T1000 (cell line): ENCODE results near the gene DHRS12.

Experiments used
- DNase-seq: peaks from one replicate; lab custom pipeline; 2025; ENCODE audit warnings: mixed read lengths; lab: John Stamatoyannopoulos, UW

Gene DHRS12

DNA sequence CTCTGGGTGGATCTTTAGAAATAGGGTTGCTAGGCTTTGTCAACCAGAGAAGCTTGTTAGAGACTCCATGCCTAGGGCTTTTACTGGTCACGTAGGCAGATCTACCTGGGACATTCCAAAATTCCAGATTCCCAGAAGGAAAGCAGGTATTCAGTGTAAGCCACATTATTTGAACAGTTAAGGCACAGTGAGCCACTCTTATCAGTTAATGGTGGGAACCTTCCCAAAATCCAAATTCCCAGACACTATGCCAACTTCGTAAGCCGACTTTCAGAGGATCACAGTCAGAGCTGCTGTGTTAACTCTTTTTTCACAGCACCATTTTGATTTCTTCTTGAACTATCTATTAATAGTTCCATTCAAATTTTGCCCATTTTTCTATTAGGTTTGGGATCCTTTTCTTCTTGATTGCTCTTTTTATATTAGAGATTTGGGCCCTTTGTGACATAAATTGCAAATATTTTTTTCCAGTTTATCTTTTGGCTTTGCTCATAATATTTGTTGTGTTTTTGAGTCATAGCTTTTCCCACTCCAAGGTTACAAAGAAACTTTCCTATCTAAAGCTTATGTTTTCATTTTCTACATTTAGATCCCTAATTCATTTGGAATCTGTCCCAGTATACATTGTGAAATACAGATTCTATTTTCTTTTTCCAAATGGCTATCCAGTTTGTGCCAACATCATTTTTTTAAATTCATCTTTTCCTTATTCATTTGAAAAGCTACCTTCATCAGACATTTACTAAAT, 77.3 kb downstream of the DHRS12 start:
- DNase-seq: no peak

DNA sequence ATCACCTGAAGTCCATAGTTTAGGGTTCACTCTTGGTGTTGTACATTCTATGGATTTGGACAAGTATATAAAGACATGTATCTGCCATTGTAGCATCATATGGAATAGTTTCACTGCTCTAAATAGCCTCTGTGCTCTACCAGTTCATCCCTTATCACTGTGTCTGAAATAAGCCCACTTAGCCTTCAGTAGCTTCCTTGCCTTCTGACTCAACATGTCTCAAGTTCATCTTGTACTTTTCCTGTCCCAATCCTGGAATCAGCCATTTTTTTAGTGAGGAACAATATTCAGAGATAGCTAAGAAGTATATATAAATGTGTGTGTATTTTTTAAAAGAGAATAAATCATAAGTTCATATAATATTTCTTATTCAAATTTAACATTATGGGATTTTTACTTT, 79.2 kb downstream of the DHRS12 start:
- DNase-seq: no peak

DNA sequence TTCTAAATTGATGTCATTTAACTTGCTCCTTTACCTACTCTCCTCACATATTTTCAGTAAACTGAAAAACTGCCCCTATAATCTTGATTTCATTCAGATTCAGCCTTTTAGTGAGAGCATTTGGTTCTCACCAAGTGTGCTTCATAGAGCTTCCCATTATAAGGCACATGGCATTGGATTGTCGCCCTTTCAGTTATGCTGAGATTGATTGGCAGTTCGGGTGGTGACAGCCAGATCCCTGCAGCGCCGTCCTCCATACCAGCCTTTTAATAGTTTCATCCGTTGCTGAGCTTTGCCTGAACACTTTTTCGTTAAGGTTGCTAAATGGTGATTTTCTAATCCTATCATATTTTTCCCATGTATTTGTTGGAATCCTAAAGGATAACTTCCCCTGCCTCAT, 80.4 kb downstream of the DHRS12 start:
- no peak for DNase-seq

DNA sequence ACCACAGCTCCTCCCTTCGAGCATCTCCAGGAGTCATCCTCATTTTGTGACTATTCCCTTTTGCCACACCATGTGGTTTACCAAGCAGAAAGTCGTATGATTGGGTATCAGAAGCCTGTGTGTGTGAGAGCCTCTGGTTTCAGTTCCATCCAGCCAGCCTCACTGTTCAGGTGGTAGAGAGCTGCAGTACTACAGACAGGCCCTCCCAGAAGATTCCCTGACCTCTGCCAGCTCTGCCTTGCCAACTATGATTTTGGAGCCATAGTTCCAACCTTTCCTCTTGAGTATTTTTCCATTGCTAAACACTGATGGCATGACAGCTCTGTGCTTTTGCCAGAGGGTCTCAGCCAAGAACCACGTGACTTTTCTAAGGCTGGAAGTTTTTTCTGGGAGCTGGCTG, 82.5 kb downstream of the DHRS12 start:
- DNase-seq: no peak

DNA sequence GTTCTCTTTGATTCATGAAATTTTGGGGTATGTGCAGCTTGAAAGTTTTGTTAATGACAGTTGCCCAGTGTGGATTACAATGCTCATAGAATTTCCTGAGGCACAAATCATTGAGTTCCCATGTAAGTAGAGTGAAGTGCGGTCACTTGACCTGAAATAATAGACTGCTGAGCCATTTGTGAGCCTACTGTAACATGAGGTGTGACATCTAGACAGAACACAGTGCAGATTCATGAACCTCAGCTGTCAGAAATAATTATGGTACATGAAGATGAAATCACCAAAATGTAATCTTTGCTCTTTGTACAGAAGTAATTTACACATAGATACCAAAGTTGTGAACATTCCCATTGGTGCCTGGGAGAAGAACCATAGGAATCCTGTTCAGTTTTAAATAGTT, 84.6 kb downstream of the DHRS12 start:
- DNase-seq: no peak
